ENCODE results near the gene CARD9.

The CARD9 gene

GRCh38 chr9:136402067-136402466 lies 28.6 kb upstream of the CARD9 start:
- DNase-seq (ENCODE audit: extremely low spot score, insufficient read length, low read depth) (no peak), FAIRE-seq (no peak)

GRCh38 chr9:136401173-136401922 lies 27.9 kb upstream of the CARD9 start:
- FAIRE-seq: no peak
- DNase-seq (ENCODE audit: extremely low spot score, insufficient read length, low read depth): no peak

DNA sequence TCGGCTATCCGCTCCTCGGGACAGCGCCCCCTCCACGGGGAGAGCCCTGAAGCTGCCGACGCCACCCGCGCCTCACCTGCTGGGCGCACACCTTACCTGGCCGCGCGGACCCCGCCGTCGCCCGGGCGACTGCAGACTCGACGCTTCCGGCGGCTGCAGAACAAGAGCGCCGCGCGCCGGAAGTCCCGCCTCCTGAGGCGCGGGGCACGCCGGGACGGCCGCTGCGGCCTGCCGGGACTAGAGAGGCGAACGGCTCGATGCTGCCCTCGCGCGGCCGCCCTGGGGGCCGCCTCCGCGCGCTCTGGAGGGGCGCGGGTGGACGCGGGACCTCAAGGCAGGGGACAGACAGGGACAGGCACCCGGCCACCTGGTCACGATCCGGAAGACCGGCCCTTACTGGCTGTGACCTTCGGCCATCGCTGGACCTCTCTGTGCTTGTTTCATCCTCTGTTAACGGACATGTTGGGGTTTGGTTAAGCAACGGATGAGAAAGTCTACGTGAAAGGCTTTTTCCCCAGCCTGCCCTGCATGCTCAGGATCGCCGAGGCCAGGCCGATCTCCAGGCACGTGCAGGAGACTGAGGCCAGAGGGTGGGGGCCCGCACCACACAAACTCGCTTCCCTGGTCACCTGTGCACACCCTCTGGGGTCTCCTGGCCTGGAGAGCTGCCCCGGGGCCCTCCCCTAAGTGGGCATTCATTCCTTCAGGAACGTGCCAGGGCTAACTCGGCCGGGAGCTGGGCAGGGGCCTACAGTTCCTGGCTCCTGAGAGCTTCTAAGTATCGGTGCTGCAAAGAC lies 26.8 kb upstream of the CARD9 start, which contains the start of gene SNAPC4:
SNAPC4 (minus strand) TSS at position 133 of the 797 bp plus-strand sequence. CDS start 1,742 bp downstream, outside the sequence.
- DNase-seq (ENCODE audit: extremely low spot score, insufficient read length, low read depth) (peak; percentile 92), FAIRE-seq (peak; percentile 89)

DNA sequence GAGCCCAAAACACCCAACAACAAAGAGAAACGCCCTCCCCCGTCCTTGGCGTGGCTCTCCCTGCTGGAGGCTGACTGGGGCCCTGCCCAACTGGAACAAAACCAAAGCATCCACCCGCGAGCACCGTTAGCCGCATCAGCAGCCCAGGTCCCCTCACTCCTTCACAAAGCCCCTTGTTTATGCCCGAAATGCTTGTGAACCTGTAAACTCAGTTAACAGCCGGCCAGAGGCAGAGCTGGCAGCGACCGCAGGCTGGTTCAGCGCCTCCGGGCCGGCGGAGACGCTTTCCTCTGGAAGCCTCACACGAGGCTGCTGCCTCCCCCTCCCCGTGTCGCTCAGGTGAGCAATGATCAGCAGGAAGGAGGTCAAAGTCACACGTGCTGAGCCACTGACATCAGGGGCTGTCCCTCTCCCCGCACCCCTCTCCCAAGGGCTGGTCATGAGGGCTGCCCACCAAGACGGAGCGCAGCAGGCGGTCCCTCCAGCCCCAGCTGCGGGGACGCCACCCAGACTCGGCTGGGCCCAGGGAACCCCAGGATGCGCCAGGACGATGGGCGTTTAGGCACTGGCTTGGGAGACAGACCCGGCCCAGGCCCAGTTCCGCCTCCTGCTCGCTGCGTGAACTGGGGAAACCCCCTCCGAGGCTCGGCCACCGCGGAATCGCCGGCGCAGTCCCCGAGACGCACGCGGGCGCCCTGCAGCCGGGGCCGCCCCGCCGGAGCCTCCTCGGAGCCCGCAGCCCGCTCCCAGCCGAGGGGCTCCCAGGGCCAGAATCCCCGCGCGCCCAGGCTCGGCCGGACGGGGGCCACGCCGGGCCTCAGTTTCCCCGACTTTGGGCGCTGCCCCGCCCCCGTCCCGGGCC lies 25.9 kb upstream of the CARD9 start:
- DNase-seq (ENCODE audit: extremely low spot score, insufficient read length, low read depth): no peak

GRCh38 chr9:136398286-136398685 lies 24.8 kb upstream of the CARD9 start:
- FAIRE-seq: no peak

More for the DNA sequence above, 25.9 kb upstream of the CARD9 start:
- peak; percentile 26 for FAIRE-seq

GRCh38 chr9:136397643-136398042 lies 24.2 kb upstream of the CARD9 start:
- no peak for FAIRE-seq

More at GRCh38 chr9:136398286-136398685, 24.8 kb upstream of the CARD9 start:
- DNase-seq (ENCODE audit: extremely low spot score, insufficient read length, low read depth): no peak

DNA sequence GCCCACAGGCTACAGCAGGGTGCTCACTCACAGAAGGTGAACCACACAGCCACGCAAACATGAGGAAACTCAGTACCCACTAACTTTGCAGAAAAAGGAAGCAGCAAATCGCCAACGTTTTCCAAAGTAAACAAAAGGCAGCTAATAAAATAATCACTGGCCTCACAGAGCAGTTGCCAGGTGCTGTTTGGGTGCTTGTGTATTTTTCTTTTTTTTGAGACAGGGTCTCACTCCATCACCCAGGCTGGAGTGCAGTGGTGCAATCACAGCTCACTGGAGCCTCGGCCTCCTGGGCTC lies 22.7 kb upstream of the CARD9 start:
- FAIRE-seq (no peak), DNase-seq (ENCODE audit: extremely low spot score, insufficient read length, low read depth) (no peak)

More at GRCh38 chr9:136397643-136398042, 24.2 kb upstream of the CARD9 start:
- no peak for DNase-seq (ENCODE audit: extremely low spot score, insufficient read length, low read depth)

DNA sequence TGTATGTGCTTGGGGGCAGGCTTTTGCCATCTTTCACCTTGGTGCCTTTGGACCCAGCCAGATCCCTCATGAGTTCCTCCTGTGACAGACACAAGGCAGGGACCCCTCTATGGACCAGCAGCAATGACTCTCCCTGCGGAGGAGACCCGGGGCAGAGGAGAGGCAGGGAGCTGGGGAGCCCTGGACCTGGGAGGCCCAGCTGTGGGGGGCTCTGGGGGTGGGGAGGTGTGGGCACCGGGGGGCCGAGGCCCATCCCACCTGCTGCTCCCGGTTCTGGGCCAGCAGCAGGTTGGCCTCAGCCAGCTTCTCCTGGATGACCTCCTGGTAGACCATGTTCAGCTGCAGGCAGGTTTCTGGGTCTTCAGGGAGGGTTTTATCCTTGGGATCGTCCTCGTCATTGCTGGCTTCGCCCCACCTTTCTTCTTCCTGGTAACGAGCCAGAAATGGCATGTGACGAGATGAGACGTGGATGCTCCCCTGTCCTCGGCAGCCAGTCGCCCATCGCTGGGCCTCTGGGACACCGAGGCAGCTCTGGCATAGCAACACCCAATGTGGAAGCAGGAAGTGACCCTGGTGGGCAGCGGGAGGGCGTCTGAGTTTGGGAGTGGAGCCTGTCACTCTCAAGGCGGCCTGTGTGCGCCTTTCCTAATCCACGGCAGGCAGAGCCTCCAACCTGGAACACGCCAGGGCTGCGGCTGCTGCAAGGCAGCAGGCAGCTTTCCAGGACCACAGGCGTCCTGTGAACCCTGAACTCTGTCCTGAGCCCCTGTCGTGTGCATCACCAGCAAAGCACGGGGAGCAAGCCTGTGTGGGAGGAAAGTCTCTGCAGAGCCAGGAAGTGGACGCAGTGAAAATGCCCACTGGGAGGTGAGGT lies 22.1 kb upstream of the CARD9 start:
- no peak for FAIRE-seq
- no peak for DNase-seq (ENCODE audit: extremely low spot score, insufficient read length, low read depth)

- DNase-seq (ENCODE audit: extremely low spot score, insufficient read length, low read depth) (no peak), FAIRE-seq (no peak)
These were observed 21.5 kb upstream of the CARD9 start for GRCh38 chr9:136395020-136395340.

DNA sequence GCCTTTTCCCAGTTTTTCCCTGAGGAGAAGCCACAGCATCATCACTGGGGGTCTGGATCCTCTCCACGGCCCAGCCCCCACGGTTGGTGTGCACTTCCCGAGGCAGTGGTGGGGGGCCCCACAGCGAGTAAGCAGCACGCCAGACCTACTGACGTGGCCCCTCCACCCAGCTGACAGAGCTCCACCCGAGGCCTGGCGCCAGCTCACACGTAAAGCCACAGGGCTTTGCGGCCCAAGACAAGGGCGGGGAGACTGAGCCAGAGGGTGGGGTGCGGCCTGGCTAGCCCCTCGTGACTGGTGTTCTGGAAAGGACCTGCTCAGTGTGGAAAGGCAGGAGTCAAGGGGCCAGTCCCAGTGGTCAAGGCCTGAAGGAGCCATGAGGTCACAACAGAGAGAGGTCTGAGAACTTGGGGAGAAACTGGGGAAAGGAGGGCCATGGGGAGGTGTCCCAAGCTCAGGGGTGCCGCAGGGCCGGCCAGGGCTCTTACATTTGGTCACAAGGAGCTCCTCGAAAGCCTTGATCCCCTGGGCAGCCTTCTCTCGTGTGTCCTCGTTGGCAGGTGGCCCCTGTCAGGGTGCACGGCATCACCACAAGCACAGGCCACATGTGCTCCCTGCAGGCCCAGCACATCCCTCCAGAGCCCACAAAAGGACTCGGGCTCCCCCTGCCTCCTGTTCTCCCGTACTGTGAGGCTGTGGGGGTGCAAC lies 21.0 kb upstream of the CARD9 start:
- DNase-seq (ENCODE audit: extremely low spot score, insufficient read length, low read depth) (no peak), FAIRE-seq (no peak)

DNA sequence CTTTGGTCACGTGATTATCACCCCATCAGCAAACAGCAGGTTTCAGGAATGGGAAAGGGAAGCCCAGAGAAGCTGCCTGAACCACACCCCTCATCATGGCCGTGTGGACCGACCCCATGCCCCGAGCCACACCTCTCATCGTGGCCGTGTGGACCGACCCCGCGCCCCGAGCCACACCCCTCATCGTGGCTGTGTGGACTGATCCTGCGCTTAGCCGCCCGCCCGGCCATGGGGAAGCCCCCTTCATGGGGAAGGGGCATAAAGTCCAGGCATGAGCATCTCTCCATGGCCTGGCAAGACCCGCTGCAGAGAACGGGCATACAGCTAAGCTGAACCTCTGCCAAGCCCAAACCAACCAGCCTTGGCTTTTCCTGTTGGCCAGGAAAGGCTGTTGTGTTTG lies 20.1 kb upstream of the CARD9 start:
- FAIRE-seq (no peak), DNase-seq (ENCODE audit: extremely low spot score, insufficient read length, low read depth) (no peak)

DNA sequence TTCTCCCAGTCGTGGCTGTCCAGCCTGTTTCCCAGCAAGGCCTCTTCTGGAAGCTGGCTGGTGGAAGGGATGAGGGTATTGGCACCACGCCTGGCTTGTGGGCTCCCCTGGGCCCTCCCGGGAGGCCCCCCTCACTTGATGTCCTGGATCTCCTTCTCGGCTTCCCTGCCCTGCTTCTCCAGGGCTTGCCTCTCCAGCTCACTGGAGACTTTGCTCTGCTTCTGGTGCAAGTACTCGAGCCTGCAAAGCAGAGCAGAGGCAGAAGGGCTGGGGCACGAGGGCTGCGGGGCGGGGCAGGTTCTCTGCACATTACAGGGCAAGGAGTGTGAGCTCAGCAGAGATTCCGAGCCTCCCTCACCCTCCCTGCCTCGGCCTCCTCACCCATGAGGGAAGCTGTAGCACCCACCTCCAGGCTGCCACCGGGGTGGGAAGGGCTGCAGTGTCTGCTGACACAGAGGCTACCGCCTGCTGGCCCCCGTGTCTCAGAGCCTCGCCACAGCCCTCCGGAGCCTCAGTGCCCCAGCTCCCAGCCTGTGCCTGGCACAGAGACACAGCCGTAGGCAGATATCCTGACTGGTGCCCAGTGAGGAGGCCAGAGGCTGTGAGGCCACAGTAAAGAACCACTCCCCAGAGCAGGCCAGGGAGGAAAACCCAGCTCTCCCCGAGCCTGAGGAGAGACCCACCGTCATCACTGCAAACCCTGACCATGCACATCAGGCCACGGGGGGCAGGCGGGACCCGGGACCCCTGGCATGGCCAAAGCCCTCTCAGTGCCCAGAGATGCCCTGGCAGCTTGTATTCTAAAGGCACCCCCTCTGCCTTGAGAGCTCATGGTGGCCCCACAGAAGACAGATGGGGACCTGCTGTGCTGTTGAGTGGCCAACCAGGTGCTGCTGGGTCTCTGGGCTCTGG lies 19.3 kb upstream of the CARD9 start:
- no peak for FAIRE-seq

GRCh38 chr9:136391737-136392537 lies 18.5 kb upstream of the CARD9 start:
- FAIRE-seq (no peak), DNase-seq (ENCODE audit: extremely low spot score, insufficient read length, low read depth) (no peak)

More for the DNA sequence above, 19.3 kb upstream of the CARD9 start:
- no peak for DNase-seq (ENCODE audit: extremely low spot score, insufficient read length, low read depth)

- DNase-seq (ENCODE audit: extremely low spot score, insufficient read length, low read depth) (no peak), FAIRE-seq (no peak)
These were observed 15.9 kb upstream of the CARD9 start for GRCh38 chr9:136389396-136389795.

GRCh38 chr9:136387217-136387616 lies 13.7 kb upstream of the CARD9 start:
- no peak for DNase-seq (ENCODE audit: extremely low spot score, insufficient read length, low read depth)
- FAIRE-seq: no peak

DNA sequence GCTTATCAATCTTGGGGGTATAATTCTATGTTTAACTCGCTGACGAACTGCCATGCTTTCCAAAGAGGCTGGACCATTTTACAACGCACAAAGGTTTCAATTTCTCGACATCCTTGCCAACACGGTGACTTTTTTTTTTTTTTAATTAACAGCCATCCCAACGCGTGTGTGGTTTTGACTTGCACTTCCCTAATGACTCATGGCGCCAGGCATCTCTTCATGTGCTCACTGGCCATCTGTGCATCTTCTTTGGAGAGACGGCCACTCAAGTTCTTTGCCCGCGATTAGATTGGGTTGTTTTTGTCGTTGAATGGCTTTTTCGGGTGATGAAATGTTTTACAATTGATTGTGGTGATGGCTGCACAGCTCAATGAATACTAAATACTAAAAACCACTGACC lies 12.5 kb upstream of the CARD9 start:
- DNase-seq (ENCODE audit: extremely low spot score, insufficient read length, low read depth): no peak
- FAIRE-seq: no peak

- FAIRE-seq: no peak
These were observed 11.5 kb upstream of the CARD9 start for GRCh38 chr9:136385015-136385414.

More at GRCh38 chr9:136385015-136385414, 11.5 kb upstream of the CARD9 start:
- DNase-seq (ENCODE audit: extremely low spot score, insufficient read length, low read depth): no peak

Data from GM18507 (cell line).